HT-29 (cell line): ENCODE measurements around the gene UGT1A5. TPM values are rescaled to one million over a fixed set of nuclear protein-coding genes. Genes with fewer than 3 reads are reported as not detected.
"Not testable (repeated sequence)": the region's sequence is repeated elsewhere in the genome, so short reads cannot be mapped to it uniquely, and the experiment has no call there.

Source experiments
- DNase-seq: peaks from one replicate; pipeline ENCODE4 v3.0.0-alpha.2; 2015; ENCODE audit warnings: low spot score
- total RNA-seq: library from RNA; depleted of rRNA; stranded (reverse); fragments of >200 nt; shearing (Covaris generic); gene quantifications from 2 replicates; pipeline ENCODE4 v1.2.3, GENCODE V29; 2014

The UGT1A5 gene
- total RNA-seq, 1 experiment from 2014 or later = 3.1 TPM

GRCh38 chr2:233745838-233746237 lies 33.1 kb downstream of the UGT1A5 start:
- DNase-seq = not testable (repeated sequence)

GRCh38 chr2:233746475-233747282 lies 34.0 kb downstream of the UGT1A5 start:
- no peak for DNase-seq

GRCh38 chr2:233747283-233747544 lies 34.5 kb downstream of the UGT1A5 start:
- no peak for DNase-seq

GRCh38 chr2:233750689-233751088 lies 38.0 kb downstream of the UGT1A5 start:
- peak; percentile 17 for DNase-seq

GRCh38 chr2:233751212-233752009 lies 38.7 kb downstream of the UGT1A5 start:
- DNase-seq = not testable (repeated sequence)

GRCh38 chr2:233754872-233755611 lies 42.3 kb downstream of the UGT1A5 start:
- DNase-seq = no peak

- peak; percentile 10 for DNase-seq
These were observed 43.8 kb downstream of the UGT1A5 start for GRCh38 chr2:233756429-233757081.

GRCh38 chr2:233758141-233758540 lies 45.4 kb downstream of the UGT1A5 start:
- DNase-seq = no peak

- no peak for DNase-seq
These were observed 46.1 kb downstream of the UGT1A5 start for GRCh38 chr2:233758849-233759248.

GRCh38 chr2:233760043-233760442 lies 47.3 kb downstream of the UGT1A5 start, which contains the start of gene UGT1A1:
TSS of gene UGT1A1 (plus strand) at chr2:233760270. CDS start at chr2:233760288, 18 bp downstream.
- DNase-seq = peak; percentile 86

GRCh38 chr2:233761040-233761769 lies 48.5 kb downstream of the UGT1A5 start:
- DNase-seq = no peak

GRCh38 chr2:233764264-233764663 lies 51.6 kb downstream of the UGT1A5 start:
- no peak for DNase-seq

GRCh38 chr2:233764761-233765160 lies 52.1 kb downstream of the UGT1A5 start:
- no peak for DNase-seq

GRCh38 chr2:233766416-233766815 lies 53.7 kb downstream of the UGT1A5 start:
- DNase-seq = no peak

- DNase-seq = no peak
These were observed 55.4 kb downstream of the UGT1A5 start for GRCh38 chr2:233768076-233768475.

GRCh38 chr2:233769260-233769659 lies 56.6 kb downstream of the UGT1A5 start:
- DNase-seq = no peak

- no peak for DNase-seq
These were observed 59.4 kb downstream of the UGT1A5 start for GRCh38 chr2:233772153-233772552.

- no peak for DNase-seq
These were observed 59.9 kb downstream of the UGT1A5 start for GRCh38 chr2:233772583-233772982.

GRCh38 chr2:233773854-233774253 lies 61.1 kb downstream of the UGT1A5 start:
- no peak for DNase-seq

- DNase-seq = no peak
These were observed 62.7 kb downstream of the UGT1A5 start for GRCh38 chr2:233775414-233775813.

GRCh38 chr2:233778030-233778429 lies 65.3 kb downstream of the UGT1A5 start, which contains the start of gene MROH2A:
TSS of gene MROH2A (plus strand) at chr2:233778330. CDS start at chr2:233779359, 1,029 bp downstream.
- DNase-seq = no peak
